Kidney epithelial cell (primary cell): ENCODE results near the gene AKT3. TPM values are rescaled to one million over a fixed set of nuclear protein-coding genes. Genes with fewer than 3 reads are reported as not detected.

ENCODE experiments used
- DNase-seq: peaks from one replicate; pipeline ENCODE4 v3.0.0-alpha.2; 2010; ENCODE audit warnings: low read depth
- H3K27me3 ChIP-seq: 2 replicates; pipeline ENCODE4 v1.6.0; 2011; ENCODE audit warnings: low read length; ENCODE audit not compliant: control insufficient read depth, insufficient read depth
- H3K36me3 ChIP-seq: 2 replicates; pipeline ENCODE4 v1.5.1; 2011; ENCODE audit warnings: low read length; ENCODE audit not compliant: control insufficient read depth, insufficient read depth
- H3K4me3 ChIP-seq: 2 replicates; pipeline ENCODE4 v1.5.1; 2011; ENCODE audit warnings: low read depth, mild to moderate bottlenecking, control low read depth, low read length
- total RNA-seq: library from RNA; depleted of rRNA; stranded (reverse); fragments of >200 nt; gene quantifications from 2 replicates; pipeline ENCODE4 v1.2.3, GENCODE V29; 2015
- TF ChIP-seq, protein P1 (sequence below): IDR thresholded peaks from 2 replicates; pipeline ENCODE4 v1.5.1; 2011; ENCODE audit warnings: mild to moderate bottlenecking, moderate library complexity, low read length, control low read depth, inconsistent platforms; ENCODE audit not compliant: insufficient read depth, poor library complexity, severe bottlenecking

Gene AKT3
- total RNA-seq, 1 donor from 2014 or later = 13.1 TPM

DNA sequence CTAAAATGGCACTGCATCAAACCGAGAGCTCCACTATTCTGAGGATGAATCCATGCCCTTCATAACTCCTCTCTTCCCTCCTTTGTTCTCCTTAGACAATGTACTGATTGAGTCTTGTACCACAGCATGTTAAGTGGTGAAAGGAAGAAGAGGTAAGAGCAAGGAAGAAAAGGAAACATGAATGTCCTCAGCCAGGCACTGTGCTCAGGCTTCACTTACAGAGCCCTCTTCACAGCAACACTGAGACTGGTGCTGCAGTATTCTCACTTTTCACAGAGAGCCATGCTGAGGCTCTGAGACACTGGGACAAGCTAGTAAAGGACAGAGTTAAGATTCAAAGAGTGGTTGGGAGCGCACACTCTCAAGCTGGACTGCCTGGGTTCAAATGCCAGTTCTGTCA lies 143.5 kb downstream of the AKT3 start:
- Histone ChIP-seq H3K4me3 (no peak overlapping the region), H3K36me3 (peaks cover 1% of the 10 kb centered on the region), H3K27me3 (no peaks in the 10 kb centered on the region)
- no peak for DNase-seq
- TF ChIP-seq, protein P1, sequence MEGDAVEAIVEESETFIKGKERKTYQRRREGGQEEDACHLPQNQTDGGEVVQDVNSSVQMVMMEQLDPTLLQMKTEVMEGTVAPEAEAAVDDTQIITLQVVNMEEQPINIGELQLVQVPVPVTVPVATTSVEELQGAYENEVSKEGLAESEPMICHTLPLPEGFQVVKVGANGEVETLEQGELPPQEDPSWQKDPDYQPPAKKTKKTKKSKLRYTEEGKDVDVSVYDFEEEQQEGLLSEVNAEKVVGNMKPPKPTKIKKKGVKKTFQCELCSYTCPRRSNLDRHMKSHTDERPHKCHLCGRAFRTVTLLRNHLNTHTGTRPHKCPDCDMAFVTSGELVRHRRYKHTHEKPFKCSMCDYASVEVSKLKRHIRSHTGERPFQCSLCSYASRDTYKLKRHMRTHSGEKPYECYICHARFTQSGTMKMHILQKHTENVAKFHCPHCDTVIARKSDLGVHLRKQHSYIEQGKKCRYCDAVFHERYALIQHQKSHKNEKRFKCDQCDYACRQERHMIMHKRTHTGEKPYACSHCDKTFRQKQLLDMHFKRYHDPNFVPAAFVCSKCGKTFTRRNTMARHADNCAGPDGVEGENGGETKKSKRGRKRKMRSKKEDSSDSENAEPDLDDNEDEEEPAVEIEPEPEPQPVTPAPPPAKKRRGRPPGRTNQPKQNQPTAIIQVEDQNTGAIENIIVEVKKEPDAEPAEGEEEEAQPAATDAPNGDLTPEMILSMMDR = no peak

- DNase-seq = no peak
- TF ChIP-seq, protein P1 = no peak
- no peak overlapping the region for H3K4me3 ChIP-seq
- peaks cover 1% of the 10 kb centered on the region for H3K36me3 ChIP-seq
- H3K27me3 ChIP-seq = no peaks in the 10 kb centered on the region
These were observed 144.5 kb downstream of the AKT3 start for GRCh38 chr1:243705585-243705984.

DNA sequence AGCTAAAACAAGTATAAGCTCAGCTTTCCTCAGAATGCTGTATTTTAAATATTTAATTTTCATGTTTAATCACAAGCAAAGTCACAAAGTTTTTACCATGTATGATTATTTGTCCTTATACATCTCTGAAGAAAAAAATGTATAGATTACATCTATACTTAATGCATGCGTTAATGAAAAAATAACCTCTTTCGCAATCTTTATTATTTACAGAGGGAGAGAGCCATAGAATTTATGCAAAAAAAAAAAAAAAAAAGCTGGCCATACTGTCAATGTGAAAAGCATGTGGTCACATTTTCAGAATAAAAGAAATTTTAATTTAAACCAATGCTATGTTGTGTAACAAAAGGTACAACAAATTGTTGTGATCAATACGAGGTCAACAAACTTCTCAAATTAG lies 148.2 kb downstream of the AKT3 start:
- DNase-seq = no peak
- Histone ChIP-seq H3K36me3 (peaks cover 1% of the 10 kb centered on the region), H3K27me3 (no peaks in the 10 kb centered on the region), H3K4me3 (no peak overlapping the region)
- TF ChIP-seq, protein P1 = no peak

GRCh38 chr1:243693800-243694199 lies 156.2 kb downstream of the AKT3 start:
- Histone ChIP-seq H3K4me3 (no peak overlapping the region), H3K36me3 (no peaks in the 10 kb centered on the region), H3K27me3 (no peaks in the 10 kb centered on the region)
- TF ChIP-seq, protein P1 = no peak
- no peak for DNase-seq

- no peak overlapping the region for H3K4me3 ChIP-seq
- H3K36me3 ChIP-seq = no peaks in the 10 kb centered on the region
- no peaks in the 10 kb centered on the region for H3K27me3 ChIP-seq
- no peak for DNase-seq
- TF ChIP-seq, protein P1 = no peak
These were observed 163.9 kb downstream of the AKT3 start for GRCh38 chr1:243686159-243686558.

DNA sequence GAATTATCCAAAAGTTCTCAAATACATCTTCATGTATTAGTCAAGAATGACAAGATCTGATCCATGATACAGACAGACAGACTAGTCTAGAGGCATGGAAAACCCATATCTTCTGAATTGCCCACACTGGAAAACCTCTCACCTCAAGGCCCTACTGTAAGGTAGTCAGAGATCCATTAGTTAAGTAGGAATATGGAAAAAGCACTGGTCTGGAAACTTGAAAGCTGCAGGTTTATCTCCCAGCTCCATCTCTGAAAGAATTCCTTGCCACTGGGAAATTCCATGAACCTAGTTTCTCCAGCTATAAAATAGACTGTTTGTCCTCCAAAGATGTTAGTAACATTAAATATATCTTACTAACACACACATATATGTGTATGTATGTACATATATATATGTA lies 169.2 kb downstream of the AKT3 start:
- Histone ChIP-seq H3K4me3 (no peak overlapping the region), H3K27me3 (no peaks in the 10 kb centered on the region), H3K36me3 (no peaks in the 10 kb centered on the region)
- TF ChIP-seq, protein P1 = no peak
- no peak for DNase-seq
